ENCODE results near the gene CHCHD6.

The CHCHD6 gene

GRCh38 chr3:126973814-126974213 is 269.8 kb downstream of the CHCHD6 start:
- no peak overlapping the region for H3K27ac ChIP-seq (ENCODE audit: low read depth, low read length)
- H3K36me3 ChIP-seq (ENCODE audit: control insufficient read depth, insufficient read depth, low read length): no peaks in the 10 kb centered on the region
- H3K9me3 ChIP-seq (ENCODE audit: control insufficient read depth, insufficient read depth, low read length): no peaks in the 10 kb centered on the region; the same call in 1 of the 2 replicates
- no peak overlapping the region for H3K9ac ChIP-seq (ENCODE audit: low read depth, low read length)
- H3K27me3 ChIP-seq (ENCODE audit: control insufficient read depth, insufficient read depth, low read length): no peaks in the 10 kb centered on the region
- 0 out of 2 replicates have a peak, but pooled peaks cover 5% of the 10 kb centered on the region for H3K4me1 ChIP-seq (ENCODE audit: control insufficient read depth, insufficient read depth, low read length)
- H3K4me3 ChIP-seq (ENCODE audit: low read depth, low read length): no peak overlapping the region

GRCh38 chr3:126974756-126975155 is 270.7 kb downstream of the CHCHD6 start:
- Histone ChIP-seq H3K27me3 (ENCODE audit: control insufficient read depth, insufficient read depth, low read length) (no peaks in the 10 kb centered on the region), H3K4me1 (ENCODE audit: control insufficient read depth, insufficient read depth, low read length) (no peaks in the 10 kb centered on the region), H3K27ac (ENCODE audit: low read depth, low read length) (no peak overlapping the region), H3K4me3 (ENCODE audit: low read depth, low read length) (no peak overlapping the region), H3K9me3 (ENCODE audit: control insufficient read depth, insufficient read depth, low read length) (no peaks in the 10 kb centered on the region; the same call in 1 of the 2 replicates), H3K36me3 (ENCODE audit: control insufficient read depth, insufficient read depth, low read length) (no peaks in the 10 kb centered on the region), H3K9ac (ENCODE audit: low read depth, low read length) (no peak overlapping the region)

DNA sequence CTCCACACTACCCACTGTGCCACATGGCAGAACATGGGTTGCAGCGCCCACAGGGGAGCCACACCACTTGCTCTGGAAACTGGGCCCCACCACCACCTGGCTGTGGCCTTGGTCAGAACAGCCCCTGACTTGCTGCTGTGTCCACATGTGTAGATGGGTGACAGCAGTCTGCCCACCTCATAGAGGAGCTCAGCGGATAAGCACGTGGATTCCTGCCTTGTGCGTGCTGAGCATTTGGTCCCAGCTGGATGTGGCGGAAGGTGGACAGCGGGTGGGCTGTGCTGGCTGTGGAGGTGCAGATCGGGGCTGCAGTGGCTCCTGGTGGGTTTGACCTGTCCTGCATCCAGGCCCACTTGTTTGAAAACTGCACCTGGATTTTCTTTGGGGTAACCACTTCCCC is 272.9 kb downstream of the CHCHD6 start:
- Histone ChIP-seq H3K27ac (ENCODE audit: low read depth, low read length) (no peak overlapping the region), H3K27me3 (ENCODE audit: control insufficient read depth, insufficient read depth, low read length) (peaks cover 9% of the 10 kb centered on the region), H3K36me3 (ENCODE audit: control insufficient read depth, insufficient read depth, low read length) (no peaks in the 10 kb centered on the region), H3K9ac (ENCODE audit: low read depth, low read length) (no peak overlapping the region), H3K4me1 (ENCODE audit: control insufficient read depth, insufficient read depth, low read length) (peaks cover 1% of the 10 kb centered on the region; the same call in 1 of the 2 replicates), H3K9me3 (ENCODE audit: control insufficient read depth, insufficient read depth, low read length) (no peaks in the 10 kb centered on the region; the same call in 1 of the 2 replicates), H3K4me3 (ENCODE audit: low read depth, low read length) (no peak overlapping the region)

GRCh38 chr3:126977821-126978220 is 273.8 kb downstream of the CHCHD6 start:
- H3K9ac ChIP-seq (ENCODE audit: low read depth, low read length): no peak overlapping the region
- H3K9me3 ChIP-seq (ENCODE audit: control insufficient read depth, insufficient read depth, low read length): no peaks in the 10 kb centered on the region; the same call in 1 of the 2 replicates
- peaks cover 4% of the 10 kb centered on the region for H3K4me1 ChIP-seq (ENCODE audit: control insufficient read depth, insufficient read depth, low read length)
- H3K27ac ChIP-seq (ENCODE audit: low read depth, low read length): no peak overlapping the region
- no peaks in the 10 kb centered on the region for H3K36me3 ChIP-seq (ENCODE audit: control insufficient read depth, insufficient read depth, low read length)
- no peak overlapping the region for H3K4me3 ChIP-seq (ENCODE audit: low read depth, low read length)
- peaks cover 10% of the 10 kb centered on the region for H3K27me3 ChIP-seq (ENCODE audit: control insufficient read depth, insufficient read depth, low read length)

- no peak overlapping the region for H3K4me3 ChIP-seq (ENCODE audit: low read depth, low read length)
- H3K9ac ChIP-seq (ENCODE audit: low read depth, low read length): no peak overlapping the region
- no peak overlapping the region for H3K27ac ChIP-seq (ENCODE audit: low read depth, low read length)
- H3K4me1 ChIP-seq (ENCODE audit: control insufficient read depth, insufficient read depth, low read length): peaks cover 4% of the 10 kb centered on the region
- H3K36me3 ChIP-seq (ENCODE audit: control insufficient read depth, insufficient read depth, low read length): no peaks in the 10 kb centered on the region
- no peaks in the 10 kb centered on the region; the same call in 1 of the 2 replicates for H3K9me3 ChIP-seq (ENCODE audit: control insufficient read depth, insufficient read depth, low read length)
- H3K27me3 ChIP-seq (ENCODE audit: control insufficient read depth, insufficient read depth, low read length): peaks cover 10% of the 10 kb centered on the region
Measured at GRCh38 chr3:126978291-126978690, 274.3 kb downstream of the CHCHD6 start.

DNA sequence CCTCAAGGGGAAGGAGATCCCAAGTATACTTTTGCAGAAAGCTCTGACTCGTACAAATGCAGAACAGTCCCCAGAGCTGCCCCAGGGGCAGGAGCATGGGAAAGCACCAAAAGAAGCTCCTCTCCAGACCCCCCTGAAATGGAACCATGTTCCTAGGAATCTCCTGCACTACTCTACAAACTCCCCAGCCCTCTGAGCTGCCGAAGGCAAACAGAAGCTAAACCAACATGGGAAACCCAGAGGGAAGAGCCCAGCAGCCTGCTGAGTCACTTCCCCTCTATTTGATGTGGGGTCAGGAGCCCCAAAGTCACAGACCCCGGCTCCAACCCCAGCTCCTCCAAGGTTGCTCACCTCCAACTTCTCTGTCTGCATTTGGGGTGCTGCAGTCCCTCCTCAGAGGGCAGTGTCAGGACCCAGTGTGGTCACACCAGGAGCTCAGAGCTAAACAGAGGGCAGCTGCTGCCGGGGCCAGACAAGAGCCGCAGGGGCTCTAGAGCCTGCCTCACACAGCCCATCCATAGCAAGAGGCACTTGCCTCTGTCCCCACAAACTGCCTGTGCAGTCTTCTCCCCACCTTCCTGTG is 275.1 kb downstream of the CHCHD6 start:
- no peak overlapping the region for H3K9ac ChIP-seq (ENCODE audit: low read depth, low read length)

GRCh38 chr3:126980266-126980811 is 276.3 kb downstream of the CHCHD6 start:
- Histone ChIP-seq H3K9ac (ENCODE audit: low read depth, low read length) (no peak overlapping the region), H3K27me3 (ENCODE audit: control insufficient read depth, insufficient read depth, low read length) (peaks cover 10% of the 10 kb centered on the region), H3K4me3 (ENCODE audit: low read depth, low read length) (no peak overlapping the region), H3K36me3 (ENCODE audit: control insufficient read depth, insufficient read depth, low read length) (no peaks in the 10 kb centered on the region), H3K27ac (ENCODE audit: low read depth, low read length) (no peak overlapping the region), H3K9me3 (ENCODE audit: control insufficient read depth, insufficient read depth, low read length) (no peaks in the 10 kb centered on the region), H3K4me1 (ENCODE audit: control insufficient read depth, insufficient read depth, low read length) (peaks cover 11% of the 10 kb centered on the region)

More for the DNA sequence above, 275.1 kb downstream of the CHCHD6 start:
- H3K9me3 ChIP-seq (ENCODE audit: control insufficient read depth, insufficient read depth, low read length): no peaks in the 10 kb centered on the region; the same call in 1 of the 2 replicates
- H3K27ac ChIP-seq (ENCODE audit: low read depth, low read length): no peak overlapping the region
- H3K36me3 ChIP-seq (ENCODE audit: control insufficient read depth, insufficient read depth, low read length): no peaks in the 10 kb centered on the region
- no peak overlapping the region for H3K4me3 ChIP-seq (ENCODE audit: low read depth, low read length)
- H3K27me3 ChIP-seq (ENCODE audit: control insufficient read depth, insufficient read depth, low read length): peaks cover 10% of the 10 kb centered on the region
- H3K4me1 ChIP-seq (ENCODE audit: control insufficient read depth, insufficient read depth, low read length): peaks cover 4% of the 10 kb centered on the region

DNA sequence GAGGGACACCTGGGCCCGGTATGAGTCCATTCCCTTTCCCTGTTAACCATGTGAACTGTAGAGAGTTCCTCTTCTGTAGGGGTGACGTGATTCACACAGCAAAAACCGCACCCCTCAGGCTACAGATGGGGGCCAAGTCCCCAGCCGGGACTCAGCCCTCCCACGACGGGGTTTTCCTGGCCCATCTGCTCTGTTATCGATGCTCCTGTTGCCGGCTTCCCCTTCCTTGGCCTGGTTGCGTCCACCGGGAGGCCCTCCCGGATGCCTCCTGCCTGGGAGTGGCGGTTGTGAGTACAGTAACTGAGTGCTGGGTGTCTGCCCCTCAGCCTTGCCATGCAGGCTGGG is 278.1 kb downstream of the CHCHD6 start:
- no peaks in the 10 kb centered on the region for H3K36me3 ChIP-seq (ENCODE audit: control insufficient read depth, insufficient read depth, low read length)
- H3K27ac ChIP-seq (ENCODE audit: low read depth, low read length): no peak overlapping the region
- peaks cover 11% of the 10 kb centered on the region for H3K4me1 ChIP-seq (ENCODE audit: control insufficient read depth, insufficient read depth, low read length)
- H3K27me3 ChIP-seq (ENCODE audit: control insufficient read depth, insufficient read depth, low read length): peaks cover 10% of the 10 kb centered on the region
- peak overlapping the region; percentile 72 for H3K4me3 ChIP-seq (ENCODE audit: low read depth, low read length)
- no peaks in the 10 kb centered on the region for H3K9me3 ChIP-seq (ENCODE audit: control insufficient read depth, insufficient read depth, low read length)
- H3K9ac ChIP-seq (ENCODE audit: low read depth, low read length): 0 out of 2 replicates have a peak overlapping the region, but pooled peaks have one; percentile 26

DNA sequence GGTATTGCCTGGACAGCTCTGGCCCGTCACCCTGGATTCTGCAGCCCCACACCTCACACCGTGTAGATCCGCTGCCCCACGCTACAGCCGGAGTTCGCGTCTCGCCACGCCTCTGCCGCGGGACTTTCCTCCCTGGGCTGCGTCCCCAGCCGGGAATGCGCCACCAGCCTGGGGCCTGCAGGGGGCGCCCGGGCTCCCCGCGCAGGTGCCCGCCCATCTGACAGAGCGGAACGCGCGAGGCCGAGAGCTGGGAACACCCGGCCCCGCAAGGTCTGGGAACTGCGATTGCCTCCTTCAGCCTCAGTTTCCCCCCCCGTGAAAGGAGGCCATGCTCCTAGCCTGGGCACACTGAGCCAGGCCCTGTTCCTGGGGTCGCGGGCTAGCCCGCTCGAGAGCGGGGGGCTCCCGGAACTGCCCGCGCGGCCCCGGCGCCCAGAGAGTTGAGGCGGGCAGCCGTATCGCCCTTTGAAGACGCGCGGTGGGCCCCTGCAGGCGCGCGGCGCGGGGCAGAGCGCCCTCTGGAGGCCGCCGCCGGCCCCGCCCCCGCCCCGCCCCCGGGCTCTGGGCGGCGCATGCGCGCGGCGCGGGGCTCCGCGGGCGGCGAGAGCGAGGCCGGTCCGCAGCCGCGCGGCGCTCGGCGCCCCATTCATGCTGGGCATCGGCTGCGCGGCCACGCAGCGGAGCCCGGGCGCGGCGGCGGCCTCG is 278.6 kb downstream of the CHCHD6 start, which contains the start of gene PLXNA1:
TSS of gene PLXNA1 (plus strand) at position 645 of the 705 bp plus-strand sequence. CDS start 5,479 bp downstream, outside the sequence.
- no peak within 1 kb of the TSS for H3K27ac ChIP-seq (ENCODE audit: low read depth, low read length)
- peak within 1 kb of the TSS; percentile 62; the same call in 1 of the 2 replicates for H3K9ac ChIP-seq (ENCODE audit: low read depth, low read length)
- H3K4me1 ChIP-seq (ENCODE audit: control insufficient read depth, insufficient read depth, low read length): peaks cover 11% of the 10 kb centered on the region
- H3K36me3 ChIP-seq (ENCODE audit: control insufficient read depth, insufficient read depth, low read length): no peaks in the 10 kb centered on the region
- peak within 1 kb of the TSS; percentile 75 for H3K4me3 ChIP-seq (ENCODE audit: low read depth, low read length)
- no peaks in the 10 kb centered on the region for H3K9me3 ChIP-seq (ENCODE audit: control insufficient read depth, insufficient read depth, low read length)
- peaks cover 10% of the 10 kb centered on the region for H3K27me3 ChIP-seq (ENCODE audit: control insufficient read depth, insufficient read depth, low read length)

DNA sequence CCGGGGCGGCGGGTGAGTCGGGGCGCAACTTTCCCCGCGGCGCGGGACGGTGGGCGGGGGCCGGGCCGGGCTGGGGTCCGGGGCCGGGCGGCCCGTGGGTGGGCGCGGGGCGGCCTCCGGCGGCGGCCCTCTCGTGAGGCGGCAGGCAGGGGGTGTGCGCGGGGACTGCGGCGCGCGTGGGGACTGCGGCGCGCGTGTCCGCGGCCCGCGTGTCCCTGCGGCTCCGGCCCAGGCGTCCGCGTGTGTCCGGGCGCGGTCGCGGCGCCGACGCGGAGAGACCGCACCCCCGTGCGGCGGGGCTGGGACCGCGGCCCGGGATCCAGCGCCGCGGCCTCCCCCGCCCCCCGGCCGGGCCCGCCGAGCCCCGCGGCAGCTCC is 279.2 kb downstream of the CHCHD6 start:
- Histone ChIP-seq H3K27me3 (ENCODE audit: control insufficient read depth, insufficient read depth, low read length) (peaks cover 10% of the 10 kb centered on the region), H3K4me1 (ENCODE audit: control insufficient read depth, insufficient read depth, low read length) (peaks cover 11% of the 10 kb centered on the region), H3K36me3 (ENCODE audit: control insufficient read depth, insufficient read depth, low read length) (no peaks in the 10 kb centered on the region), H3K4me3 (ENCODE audit: low read depth, low read length) (peak overlapping the region; percentile 75; the same call in 1 of the 2 replicates), H3K27ac (ENCODE audit: low read depth, low read length) (no peak overlapping the region), H3K9me3 (ENCODE audit: control insufficient read depth, insufficient read depth, low read length) (no peaks in the 10 kb centered on the region), H3K9ac (ENCODE audit: low read depth, low read length) (no peak overlapping the region)

Data from HUES48 (cell line).